Lower leg skin (tissue), 3 donors: ENCODE results near the gene DCAKD.

ENCODE experiments used
- CTCF ChIP-seq, 3 donors: fragments of 450-650 bp; IDR thresholded peaks; one replicate each; pipeline ENCODE4 v1.5.1; 2016; ENCODE audit warnings: antibody characterized with exemption in 3 of 3, mild to moderate bottlenecking in 3 of 3, moderate library complexity in 2 of 3
- POLR2A ChIP-seq, 2 donors: fragments of 450-650 bp; IDR thresholded peaks; one replicate each; pipeline ENCODE4 v1.6.1; 2016 to 2017; ENCODE audit warnings: antibody characterized with exemption in 2 of 2, mild to moderate bottlenecking in 1 of 2, moderate library complexity in 1 of 2

GRCh38 chr17:45098869-45099616, 47.6 kb upstream of the DCAKD start:
- TF ChIP-seq POLR2A (IDR thresholded peaks at IDR 0.05) = no peak
- TF ChIP-seq CTCF (IDR thresholded peaks at IDR 0.05) = peak in 1 of 3 donors; percentile 31
